NCI-H1417 (cell line): ENCODE data around the gene CCND1.

Experiments used
- DNase-seq, 3 experiments: peaks; one replicate each; lab custom pipeline; 2025; lab: John Stamatoyannopoulos, UW

CCND1 gene

DNA sequence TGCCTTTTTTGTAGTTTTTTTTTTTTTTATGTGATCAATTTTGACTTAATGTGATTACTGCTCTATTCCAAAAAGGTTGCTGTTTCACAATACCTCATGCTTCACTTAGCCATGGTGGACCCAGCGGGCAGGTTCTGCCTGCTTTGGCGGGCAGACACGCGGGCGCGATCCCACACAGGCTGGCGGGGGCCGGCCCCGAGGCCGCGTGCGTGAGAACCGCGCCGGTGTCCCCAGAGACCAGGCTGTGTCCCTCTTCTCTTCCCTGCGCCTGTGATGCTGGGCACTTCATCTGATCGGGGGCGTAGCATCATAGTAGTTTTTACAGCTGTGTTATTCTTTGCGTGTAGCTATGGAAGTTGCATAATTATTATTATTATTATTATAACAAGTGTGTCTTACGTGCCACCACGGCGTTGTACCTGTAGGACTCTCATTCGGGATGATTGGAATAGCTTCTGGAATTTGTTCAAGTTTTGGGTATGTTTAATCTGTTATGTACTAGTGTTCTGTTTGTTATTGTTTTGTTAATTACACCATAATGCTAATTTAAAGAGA is 12.5 kb downstream of the CCND1 start:
- DNase-seq = no peak

DNA sequence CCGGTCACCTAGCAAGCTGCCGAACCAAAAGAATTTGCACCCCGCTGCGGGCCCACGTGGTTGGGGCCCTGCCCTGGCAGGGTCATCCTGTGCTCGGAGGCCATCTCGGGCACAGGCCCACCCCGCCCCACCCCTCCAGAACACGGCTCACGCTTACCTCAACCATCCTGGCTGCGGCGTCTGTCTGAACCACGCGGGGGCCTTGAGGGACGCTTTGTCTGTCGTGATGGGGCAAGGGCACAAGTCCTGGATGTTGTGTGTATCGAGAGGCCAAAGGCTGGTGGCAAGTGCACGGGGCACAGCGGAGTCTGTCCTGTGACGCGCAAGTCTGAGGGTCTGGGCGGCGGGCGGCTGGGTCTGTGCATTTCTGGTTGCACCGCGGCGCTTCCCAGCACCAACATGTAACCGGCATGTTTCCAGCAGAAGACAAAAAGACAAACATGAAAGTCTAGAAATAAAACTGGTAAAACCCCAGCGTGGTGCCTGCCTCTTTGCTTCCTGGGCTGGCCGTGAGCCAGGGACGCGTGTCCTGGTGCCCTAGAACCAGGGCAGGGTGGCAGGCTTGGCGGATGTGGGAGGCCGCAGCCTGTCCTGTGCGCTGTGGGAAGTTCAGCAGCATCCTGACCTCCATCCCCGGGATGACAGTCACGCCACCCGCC is 13.2 kb downstream of the CCND1 start:
- DNase-seq = peak in 1 of 3 experiments; percentile 43

DNA sequence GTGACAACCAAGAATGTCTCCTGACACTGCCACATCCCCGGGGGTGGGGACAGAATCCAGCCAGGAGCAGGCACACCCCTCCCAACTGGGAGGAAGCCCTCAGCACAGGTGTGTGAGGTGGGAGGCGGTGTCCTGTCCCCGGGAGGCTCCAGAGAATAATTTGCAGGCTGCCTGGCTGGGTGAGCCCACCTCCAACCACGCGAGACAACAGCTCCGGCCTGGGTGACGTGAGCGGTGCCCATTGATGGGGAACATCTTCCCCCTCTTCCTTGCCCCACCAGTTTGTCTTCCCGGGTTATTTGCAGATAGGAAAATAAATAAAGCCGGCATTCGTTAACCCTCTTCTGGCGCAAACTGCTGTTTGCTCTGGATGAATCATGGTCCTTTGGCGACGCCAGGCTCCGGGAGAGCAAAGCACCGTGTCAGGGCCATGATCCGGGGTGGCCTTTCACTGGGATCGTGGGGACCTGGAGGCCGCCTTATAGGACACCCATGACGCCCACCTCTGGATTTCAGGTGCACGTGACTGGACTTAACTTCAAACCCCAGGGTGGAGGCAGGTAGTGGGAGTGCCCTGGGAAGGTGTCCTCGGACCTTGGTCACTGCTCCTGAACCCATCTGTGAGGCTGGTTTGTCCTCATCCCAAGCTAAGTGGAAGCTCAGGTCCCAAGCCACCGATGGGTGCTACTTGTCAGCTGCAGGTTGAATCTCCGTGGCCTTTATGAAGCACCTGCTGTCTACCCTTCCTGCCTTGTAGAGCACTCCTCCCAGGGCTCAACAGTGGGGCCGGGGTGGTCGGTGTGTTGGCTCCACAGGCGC is 13.9 kb downstream of the CCND1 start:
- DNase-seq = peak in 2 of 3 experiments; percentile 43 to 62

DNA sequence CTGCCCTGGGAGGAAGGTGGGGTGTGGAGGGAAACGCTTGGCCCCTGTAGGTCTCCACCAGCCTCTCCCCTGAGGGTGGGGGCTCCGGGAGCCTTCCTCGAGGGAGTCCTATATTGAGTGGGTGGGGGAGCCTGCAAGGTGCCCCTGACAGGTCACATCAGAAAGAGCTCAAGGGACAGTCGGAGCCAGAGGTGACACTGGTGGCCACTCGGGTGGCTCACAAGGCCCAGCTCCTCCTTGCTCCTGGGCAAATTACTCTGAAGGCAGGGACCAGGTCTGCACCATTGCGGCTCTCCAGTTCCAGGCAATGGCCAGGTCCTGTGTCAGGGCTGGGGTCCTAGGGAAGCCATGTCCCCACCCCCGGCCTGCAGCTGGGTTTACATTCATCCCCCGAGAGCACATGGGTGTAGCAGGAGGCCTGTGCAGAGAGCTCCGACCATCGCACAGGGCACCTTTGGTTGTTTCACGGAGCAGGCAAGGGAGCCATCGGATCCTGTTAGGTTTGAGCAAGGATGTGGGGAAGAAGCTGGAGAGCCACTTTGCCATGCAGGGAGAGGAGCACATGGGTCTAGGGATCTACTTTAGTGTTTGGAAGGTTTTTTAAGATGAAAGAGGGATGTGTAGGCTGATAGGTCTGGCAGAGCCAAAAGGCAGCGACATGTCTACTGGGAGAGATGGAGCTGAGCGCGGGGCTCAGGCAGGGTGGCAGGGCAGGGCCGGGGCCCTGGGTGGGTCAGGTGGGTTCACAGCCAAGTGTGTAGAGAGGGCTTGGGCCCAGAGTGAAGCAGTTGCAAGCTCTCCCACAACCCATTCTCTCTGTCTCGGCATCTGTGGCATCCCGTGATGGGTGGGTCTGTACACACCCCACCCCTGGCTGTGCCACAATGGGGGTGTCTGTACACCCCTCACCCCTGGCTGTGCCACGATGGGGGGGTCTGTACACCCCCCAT is 14.8 kb downstream of the CCND1 start:
- no peak for DNase-seq

DNA sequence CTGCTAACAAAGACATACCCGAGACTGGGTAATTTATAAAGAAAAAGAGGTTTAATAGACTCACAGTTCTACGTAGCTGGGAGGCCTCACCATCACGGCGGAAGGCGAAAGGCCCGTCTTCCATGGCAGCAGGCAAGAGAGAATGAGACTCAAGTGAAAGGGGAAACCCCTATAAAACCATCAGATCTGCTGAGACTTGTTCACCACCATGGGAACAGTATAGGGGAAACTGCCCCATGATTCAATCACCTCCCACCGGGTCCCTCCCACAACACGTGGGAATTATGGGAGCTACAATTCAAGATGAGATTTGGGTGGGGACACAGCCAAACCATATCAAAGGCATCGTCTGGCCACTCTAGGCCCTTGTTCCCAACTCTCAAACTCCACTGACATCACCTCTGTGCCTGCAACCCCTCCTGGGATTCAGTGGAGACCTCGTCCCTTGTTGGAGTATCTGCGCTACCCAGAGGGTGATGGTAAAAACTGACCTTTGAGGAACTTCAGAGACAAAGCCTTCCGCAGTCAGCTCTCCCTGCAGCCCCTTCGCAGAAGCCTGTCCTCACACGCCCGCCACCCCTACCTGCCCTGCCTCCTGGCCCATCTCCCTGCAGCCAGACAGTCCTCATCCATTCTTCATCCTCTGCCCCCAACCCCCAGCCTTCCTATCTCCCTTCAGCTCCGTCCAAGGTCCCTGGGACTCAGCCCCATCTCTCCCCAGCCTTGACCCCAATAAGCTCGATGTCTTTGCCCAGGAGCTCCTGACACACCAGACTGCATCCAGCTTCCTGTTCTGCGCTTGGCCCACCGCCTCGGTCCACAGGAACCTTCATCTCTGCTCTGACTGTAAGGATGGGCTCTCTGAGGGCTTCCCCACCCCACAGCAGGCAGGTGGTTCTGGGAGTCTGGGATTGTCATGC is 15.8 kb downstream of the CCND1 start:
- no peak for DNase-seq

DNA sequence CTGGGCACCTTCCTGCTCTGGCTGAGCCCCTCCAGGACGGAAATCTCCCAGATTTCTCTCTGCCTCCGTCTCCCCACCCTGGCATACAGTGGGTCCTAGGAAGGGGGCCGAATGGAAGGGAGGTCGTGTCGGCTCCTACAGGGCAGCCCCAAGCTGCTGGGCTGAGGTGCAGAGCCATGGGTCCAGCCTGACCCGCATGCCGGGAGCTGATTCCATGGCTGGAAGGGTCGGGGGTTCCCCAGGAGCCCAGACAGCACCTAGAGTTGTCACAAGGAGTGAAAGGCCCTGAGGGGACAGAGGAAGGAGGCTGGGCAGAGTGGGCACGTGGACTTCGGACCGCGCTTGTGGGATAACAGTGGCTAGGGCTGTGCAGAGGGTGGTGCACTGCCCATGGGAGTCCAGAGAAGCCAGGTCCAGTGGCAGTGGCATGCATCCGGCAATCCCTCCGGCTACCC is 16.5 kb downstream of the CCND1 start:
- no peak for DNase-seq

DNA sequence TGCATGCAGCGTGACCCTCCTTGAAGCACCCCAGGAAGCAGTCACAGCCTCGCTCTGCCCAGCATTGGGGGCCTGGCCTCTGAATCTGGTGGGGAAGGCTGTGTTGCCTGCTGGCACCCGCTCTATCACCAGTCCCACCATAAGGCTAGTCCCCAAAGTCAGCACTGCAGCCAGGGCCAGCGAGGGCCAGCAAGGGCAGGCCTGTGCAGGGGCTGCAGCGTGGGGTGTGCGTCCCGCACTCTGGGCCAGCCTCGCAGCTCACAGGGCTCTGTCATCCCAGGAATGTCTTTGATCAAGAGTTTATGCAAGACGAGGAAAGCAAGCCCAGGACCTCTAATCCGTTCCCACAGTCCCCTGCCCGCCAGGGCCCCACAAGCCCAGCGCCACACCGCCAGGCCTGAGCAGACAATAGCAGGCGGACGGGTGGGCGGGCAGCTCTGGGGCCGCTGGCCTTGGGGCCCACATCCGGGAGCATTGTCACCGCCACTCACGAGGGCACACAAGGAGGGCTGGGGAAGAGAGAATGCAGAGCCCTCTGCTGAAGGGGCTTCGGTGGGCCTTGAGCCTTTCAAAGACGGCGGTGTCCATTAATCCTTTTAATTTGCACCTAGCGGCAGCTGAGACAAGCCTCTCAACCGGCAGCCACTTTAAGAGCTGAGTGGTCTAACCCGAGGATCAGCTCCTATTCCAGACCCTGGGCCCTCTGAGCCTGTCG is 17.1 kb downstream of the CCND1 start:
- DNase-seq = peak in 1 of 3 experiments; percentile 9

DNA sequence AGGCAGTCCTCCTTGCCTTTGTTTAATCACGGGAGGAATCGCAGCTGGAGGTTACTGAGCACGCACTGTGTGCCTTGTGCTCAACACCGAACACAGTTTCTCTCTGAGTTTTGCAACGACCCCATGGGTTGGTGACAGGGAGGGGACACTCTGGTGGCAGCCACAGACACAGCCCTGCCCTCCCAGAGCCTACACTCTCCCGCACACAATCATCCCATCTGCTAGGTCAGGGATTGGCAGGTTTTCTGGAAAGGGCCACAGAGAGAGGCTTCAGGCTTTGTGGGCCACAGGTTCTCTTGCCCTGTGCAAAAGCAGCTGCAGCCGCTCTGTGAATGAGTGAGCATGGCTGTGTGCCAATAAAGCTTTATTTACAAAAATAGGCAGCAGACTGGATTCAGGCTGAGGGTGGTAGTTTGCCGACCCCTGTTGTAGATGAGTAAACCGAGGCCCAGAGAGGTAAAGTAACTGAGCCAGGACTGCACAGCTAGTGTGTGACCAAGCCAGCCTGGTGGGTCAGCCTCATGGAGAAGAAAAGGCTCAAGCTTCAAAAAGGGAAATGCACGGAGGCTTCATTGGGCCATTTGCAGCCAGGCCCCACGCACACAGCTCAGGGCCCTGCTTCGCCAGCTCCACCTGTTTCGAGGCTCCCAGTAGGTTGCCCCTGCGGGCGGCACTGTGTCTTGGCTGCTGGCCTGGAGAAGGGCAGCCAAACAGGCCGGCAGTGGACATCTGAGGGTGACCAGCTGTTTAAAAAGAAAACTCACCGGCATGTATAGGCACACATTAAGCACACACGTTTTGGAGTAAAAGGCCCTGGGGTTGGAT is 17.9 kb downstream of the CCND1 start:
- DNase-seq = no peak

DNA sequence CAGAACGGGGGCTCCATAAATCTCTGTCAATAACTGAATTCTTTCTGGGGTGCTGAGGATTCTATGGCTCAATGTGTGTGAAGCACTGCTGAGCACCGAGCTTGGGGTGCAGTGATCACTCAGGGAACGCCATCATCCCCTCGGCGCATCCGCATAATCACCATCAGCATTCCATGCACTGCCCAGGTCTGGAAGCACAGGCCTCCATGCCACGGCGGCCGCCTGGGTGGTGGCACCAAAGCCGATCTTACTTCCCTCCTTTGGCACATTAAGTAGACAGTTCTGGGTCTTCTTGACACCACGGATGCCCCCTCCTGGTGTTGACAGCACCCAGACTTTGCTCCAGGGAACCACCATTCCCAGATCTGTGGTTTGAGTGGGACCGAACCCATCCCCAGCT is 18.6 kb downstream of the CCND1 start:
- no peak for DNase-seq

DNA sequence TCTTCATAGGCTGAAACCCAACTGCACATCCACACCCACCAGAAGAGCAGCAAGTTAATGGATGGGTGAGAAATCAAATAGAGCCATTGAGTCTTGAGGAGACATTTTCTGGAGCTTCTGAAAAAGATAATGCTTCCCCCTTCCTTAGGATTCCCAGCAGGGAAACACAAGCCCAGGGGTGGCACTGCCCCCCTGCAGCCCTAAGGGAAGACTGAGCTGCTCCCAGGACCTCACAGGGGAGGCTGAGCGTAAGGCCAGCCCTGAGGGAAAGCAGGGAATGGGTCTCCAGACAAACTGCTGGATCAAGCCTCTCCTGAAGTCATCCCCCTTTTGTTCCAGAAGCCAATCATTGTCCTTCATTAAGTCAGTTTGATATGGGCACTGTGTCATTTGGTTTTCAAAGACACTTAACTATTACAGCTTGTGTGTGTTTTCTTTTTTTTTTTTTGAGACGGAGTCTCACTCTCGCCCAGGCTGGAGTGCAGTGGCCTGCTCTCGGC is 19.1 kb downstream of the CCND1 start:
- no peak for DNase-seq

DNA sequence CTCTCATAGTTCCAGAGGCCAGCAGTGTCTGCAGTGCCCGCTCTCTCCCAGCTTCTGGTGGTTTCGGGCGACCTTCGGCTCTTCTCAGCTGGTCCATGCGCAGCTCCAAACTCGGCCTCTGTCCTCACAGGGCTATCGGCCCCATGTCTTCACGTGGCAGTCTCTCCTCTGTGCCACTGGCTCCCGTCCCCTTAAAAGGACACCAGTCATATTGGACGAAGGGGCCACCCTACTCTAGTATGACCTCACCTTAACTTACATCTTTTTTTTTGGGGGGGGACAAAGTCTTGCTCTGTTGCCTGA is 20.4 kb downstream of the CCND1 start:
- DNase-seq = no peak

DNA sequence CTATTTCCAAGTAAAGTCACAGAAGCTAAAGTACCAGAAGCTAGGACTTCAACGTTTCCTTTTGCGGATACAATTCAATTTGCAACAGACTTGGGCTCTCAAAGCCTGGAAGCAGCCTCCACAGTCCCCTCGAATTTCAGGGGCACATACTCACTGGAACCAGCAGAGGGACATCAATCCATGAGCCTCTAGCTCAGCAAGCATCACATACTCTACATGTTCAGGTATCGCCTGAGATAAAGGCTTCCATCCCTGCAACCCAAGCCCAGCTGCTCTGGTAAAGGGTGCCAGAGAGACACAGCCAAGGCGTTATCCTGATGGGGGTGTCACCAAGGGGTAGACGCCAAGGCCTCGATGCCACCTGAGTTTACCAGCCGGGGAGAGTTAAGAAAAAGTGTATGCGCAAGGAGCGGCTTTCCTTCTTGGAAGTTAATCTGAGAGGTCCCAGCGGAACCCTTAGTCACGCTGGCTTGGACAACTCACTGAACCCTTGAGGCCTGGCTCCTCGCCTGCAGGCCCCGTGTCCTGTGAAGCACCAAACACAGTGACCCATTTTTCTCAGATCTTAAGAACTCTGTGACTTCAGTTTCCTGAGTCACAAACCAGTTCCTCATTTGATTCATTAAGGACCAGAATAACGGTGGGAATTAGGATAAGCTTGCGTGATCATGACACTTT is 21.2 kb downstream of the CCND1 start:
- no peak for DNase-seq

DNA sequence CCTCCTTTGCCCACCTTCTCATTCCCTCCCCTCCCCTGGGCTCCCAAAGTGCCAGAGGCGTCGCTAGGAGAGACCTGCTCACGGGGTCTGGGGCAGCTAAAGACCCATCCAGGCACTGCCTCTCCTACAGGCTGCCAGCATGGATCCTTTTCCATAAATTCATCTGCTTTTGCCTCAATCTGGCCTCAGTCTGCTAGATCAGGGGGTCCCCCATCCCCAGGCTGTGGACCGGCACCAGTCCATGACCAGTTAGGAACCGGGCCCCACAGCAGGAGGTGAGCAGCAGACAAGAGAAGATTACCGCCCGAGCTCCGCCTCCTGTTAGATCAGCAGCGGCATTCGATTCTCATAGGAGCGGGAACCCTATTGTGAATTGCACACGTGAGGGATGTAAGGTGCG is 21.9 kb downstream of the CCND1 start:
- no peak for DNase-seq

DNA sequence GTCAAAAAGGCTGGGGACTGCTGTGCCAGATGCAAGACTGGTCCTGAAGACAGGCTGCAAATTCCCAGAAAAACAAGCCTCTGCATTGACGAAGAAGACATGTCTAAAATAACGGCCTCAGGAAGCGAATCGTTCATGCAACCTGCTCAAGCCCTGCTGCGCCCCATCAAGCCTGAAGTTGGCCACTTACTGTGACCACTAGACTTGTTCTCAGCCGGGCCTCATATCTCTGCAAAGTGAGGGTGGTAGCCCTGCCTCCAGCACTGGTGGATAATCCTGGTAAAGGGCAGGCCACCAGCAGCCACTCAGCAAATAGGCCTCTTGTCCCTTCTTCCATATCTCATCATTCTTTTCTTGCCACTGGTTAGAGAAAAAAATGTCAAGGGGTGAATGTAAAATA is 22.4 kb downstream of the CCND1 start:
- no peak for DNase-seq

DNA sequence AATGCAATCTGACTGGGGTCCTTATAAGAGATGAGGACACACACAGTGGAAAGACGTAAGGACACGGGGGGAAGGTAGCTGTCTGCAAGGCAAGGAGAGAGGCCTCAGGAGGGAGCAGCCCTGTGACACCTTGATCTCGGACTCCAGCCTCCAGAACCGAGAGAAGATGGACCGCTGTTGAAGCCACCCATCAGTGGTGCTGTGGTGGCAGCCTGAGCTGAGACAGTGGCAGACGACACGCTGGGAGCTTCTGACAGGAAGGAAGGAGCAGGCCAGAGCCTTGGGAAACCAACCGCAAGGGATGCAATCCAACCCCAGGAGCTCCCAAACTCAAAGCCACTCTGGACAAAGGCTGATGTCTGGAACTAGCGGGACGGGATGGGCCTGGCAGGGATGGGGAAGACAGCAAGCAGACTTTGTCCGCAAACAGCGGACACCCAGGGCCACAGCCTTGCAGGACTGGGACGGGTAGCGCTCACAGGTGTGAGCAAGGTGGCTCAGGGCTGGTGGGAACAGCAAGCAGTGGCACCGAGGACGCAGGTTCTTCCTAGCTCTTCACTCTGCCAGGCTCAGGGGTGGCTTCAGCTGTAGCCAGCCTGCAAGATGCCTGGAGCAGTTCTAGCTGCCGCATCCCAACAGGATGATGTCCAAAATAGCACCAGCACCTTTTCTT is 23.3 kb downstream of the CCND1 start:
- DNase-seq = no peak

DNA sequence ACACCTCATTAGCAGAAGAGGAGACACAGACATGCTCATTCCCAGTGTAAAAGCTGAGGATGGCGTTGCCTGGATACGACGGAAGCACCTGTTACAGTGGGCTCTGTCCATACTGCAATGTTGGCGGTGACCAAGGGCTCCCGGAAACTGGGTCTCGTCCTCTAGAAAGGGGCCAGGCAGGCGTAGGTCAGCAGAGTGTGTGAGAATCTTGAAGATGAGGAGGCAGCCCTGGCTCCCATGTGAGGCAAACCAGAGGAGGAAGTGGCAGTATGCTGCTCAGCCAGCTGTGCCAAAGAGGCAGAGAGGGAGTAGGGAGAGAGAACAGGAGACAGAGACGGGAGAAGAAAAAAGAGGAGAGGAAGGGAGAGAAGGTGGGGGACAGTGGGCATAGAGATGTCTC is 23.9 kb downstream of the CCND1 start:
- DNase-seq = no peak

DNA sequence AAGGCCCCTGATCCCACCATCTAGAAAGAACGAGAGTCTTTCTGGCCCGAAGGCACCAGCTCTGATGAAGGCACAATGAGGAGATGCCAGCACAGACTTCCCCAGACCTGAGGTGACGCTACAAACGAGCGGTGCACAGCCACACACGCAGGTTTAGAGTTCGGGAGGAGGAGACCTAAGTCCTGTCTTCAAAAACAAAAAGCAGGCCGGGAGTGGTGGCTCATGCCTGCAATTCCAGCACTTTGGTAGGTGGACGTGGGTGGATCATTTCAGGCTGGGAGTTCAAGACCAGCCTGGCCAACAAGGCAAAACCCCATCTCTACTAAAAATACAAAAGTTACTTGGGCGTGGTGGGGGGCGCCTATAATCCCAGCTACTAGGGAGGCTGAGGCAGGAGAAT is 24.7 kb downstream of the CCND1 start:
- no peak for DNase-seq

DNA sequence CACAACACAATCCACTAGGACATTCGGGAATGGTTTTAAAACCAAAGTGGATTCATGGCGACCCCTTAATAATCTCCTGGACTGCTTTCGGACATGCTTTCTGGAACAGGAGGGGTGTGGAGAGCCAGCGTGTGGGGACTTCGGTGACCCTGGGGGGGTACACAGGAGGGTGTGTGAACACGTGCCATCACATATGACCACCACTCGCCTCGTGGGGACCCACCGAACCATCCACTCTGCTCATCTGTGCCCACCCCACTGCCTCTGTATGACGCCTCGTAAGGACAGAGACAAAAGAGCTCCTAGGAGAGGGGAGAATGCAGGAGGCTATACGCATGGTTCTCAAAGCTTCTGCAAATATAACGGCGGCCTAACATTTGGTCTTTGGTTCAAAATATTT is 25.3 kb downstream of the CCND1 start:
- DNase-seq = no peak
